ENCODE results near the gene IFIT5. TPM values are rescaled to one million over a fixed set of nuclear protein-coding genes. Genes with fewer than 3 reads are reported as not detected.
A peak's percentile ranks its signal among the peaks of the same experiment; 100 is the strongest.

IFIT5 gene
- total RNA-seq, 1 donor from 2014 or later, result 42.9 TPM

DNA sequence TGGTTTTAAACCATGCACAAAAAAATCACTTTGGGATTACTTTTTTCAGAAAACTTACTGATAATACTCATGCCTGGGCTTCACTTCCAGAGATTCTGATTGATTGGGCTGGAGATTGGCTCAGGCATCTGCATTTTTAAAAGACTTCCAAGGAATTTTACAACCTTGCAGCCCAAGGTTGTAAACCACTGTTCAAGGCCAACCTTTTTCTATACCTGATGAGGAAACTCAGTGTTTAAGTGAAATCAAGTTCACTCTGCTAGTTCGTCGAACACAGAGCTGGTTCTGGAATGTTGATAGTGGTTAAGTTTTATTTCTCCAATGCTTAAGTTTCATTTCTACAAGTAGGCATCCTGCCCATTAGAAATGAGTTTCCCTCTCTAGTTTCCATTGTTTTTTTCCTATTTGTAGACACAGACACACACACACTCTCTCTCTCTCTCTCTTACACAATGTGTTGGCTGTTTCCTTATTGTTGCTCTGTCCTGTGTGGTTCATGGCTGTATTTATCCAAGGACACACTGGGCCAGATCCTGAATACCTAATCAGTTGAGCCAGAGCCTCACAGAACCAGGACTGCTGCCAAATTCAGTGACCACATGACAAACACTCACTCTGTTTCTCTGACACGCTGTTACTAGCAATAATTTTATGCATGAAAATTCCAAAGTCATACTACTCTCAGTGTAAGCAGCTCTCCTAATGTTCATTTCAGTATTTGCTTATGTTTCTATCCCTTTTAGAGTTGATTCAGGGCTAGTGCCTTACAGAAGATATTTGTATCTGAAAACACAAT lies 40.3 kb upstream of the IFIT5 start:
- H3K4me1 Mint-ChIP-seq (ENCODE audit: low read depth, unreplicated experiment), result peaks cover 16% of the 10 kb centered on the region
- Histone ChIP-seq H3K79me2 (ENCODE audit: insufficient read depth, low read length) (no peaks in the 10 kb centered on the region), H3K27me3 (ENCODE audit: insufficient read depth, low read length) (peaks cover 3% of the 10 kb centered on the region), H2AFZ (ENCODE audit: low read depth, low read length) (peak overlapping the region; percentile 8), H3K4me3 (ENCODE audit: insufficient read depth, low read depth, low read length) (no peak overlapping the region), H3K36me3 (ENCODE audit: insufficient read depth, low read length) (no peaks in the 10 kb centered on the region), H3K9ac (ENCODE audit: low read length) (peak overlapping the region; percentile 19), H3K9me3 (ENCODE audit: insufficient read depth, low read depth, low read length) (no peaks in the 10 kb centered on the region), H4K20me1 (ENCODE audit: insufficient read depth, low read length) (no peaks in the 10 kb centered on the region), H3K4me2 (ENCODE audit: low read length) (peak overlapping the region; percentile 44), H3K4me1 (ENCODE audit: insufficient read depth, low read length) (peaks cover 16% of the 10 kb centered on the region), H3K27ac (ENCODE audit: low read depth, low read length) (peak overlapping the region; percentile 32)
- H3K27ac Mint-ChIP-seq (ENCODE audit: unreplicated experiment), result no peak overlapping the region
- no peaks in the 10 kb centered on the region for H3K36me3 Mint-ChIP-seq (ENCODE audit: low read depth, unreplicated experiment)
- no peak for TF ChIP-seq EZH2 (IDR thresholded peaks at IDR 0.05; ENCODE audit: insufficient read depth, low read length)
- TF ChIP-seq, protein P1, sequence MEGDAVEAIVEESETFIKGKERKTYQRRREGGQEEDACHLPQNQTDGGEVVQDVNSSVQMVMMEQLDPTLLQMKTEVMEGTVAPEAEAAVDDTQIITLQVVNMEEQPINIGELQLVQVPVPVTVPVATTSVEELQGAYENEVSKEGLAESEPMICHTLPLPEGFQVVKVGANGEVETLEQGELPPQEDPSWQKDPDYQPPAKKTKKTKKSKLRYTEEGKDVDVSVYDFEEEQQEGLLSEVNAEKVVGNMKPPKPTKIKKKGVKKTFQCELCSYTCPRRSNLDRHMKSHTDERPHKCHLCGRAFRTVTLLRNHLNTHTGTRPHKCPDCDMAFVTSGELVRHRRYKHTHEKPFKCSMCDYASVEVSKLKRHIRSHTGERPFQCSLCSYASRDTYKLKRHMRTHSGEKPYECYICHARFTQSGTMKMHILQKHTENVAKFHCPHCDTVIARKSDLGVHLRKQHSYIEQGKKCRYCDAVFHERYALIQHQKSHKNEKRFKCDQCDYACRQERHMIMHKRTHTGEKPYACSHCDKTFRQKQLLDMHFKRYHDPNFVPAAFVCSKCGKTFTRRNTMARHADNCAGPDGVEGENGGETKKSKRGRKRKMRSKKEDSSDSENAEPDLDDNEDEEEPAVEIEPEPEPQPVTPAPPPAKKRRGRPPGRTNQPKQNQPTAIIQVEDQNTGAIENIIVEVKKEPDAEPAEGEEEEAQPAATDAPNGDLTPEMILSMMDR (IDR thresholded peaks at IDR 0.05; ENCODE audit: insufficient read depth, low read depth, low read length), result no peak
- FAIRE-seq, result peak; percentile 76
- DNase-seq (ENCODE audit: low read depth), result peak; percentile 96
- H3K4me3 Mint-ChIP-seq (ENCODE audit: unreplicated experiment), result no peak overlapping the region
- H3K27me3 Mint-ChIP-seq (ENCODE audit: low read depth, unreplicated experiment), result no peaks in the 10 kb centered on the region
- no peaks in the 10 kb centered on the region for H3K9me3 Mint-ChIP-seq (ENCODE audit: unreplicated experiment)

DNA sequence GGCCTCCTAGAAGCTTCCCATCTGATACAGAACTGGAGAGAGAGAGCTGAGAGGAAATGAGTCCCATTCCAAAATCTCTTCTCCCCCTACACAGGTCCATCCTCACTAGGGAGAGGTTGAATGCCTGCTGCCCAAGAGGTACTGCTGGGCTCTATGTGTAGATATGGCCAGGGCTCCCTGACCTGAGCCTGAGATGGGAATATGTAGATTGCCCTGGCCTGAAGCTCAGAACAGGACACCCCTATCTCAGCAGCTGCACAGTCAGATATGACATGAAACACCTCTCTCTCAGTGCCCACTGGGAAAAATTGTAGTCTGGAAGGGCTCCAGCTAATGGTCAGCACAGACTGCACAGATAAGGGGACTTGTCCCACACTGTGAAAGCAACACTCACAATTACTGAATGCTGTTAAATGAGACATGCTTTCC lies 39.6 kb upstream of the IFIT5 start:
- no peaks in the 10 kb centered on the region for H3K36me3 Mint-ChIP-seq (ENCODE audit: low read depth, unreplicated experiment)

More for the DNA sequence above, 39.6 kb upstream of the IFIT5 start:
- Histone ChIP-seq H3K4me3 (ENCODE audit: insufficient read depth, low read depth, low read length) (no peak overlapping the region), H3K9ac (ENCODE audit: low read length) (peak overlapping the region; percentile 19), H3K4me2 (ENCODE audit: low read length) (peak overlapping the region; percentile 44), H3K4me1 (ENCODE audit: insufficient read depth, low read length) (peaks cover 15% of the 10 kb centered on the region), H2AFZ (ENCODE audit: low read depth, low read length) (no peak overlapping the region), H3K27ac (ENCODE audit: low read depth, low read length) (peak overlapping the region; percentile 32), H3K27me3 (ENCODE audit: insufficient read depth, low read length) (peaks cover 3% of the 10 kb centered on the region), H4K20me1 (ENCODE audit: insufficient read depth, low read length) (no peaks in the 10 kb centered on the region), H3K79me2 (ENCODE audit: insufficient read depth, low read length) (no peaks in the 10 kb centered on the region), H3K9me3 (ENCODE audit: insufficient read depth, low read depth, low read length) (no peaks in the 10 kb centered on the region), H3K36me3 (ENCODE audit: insufficient read depth, low read length) (no peaks in the 10 kb centered on the region)
- Mint-ChIP-seq H3K27ac (ENCODE audit: unreplicated experiment) (no peak overlapping the region), H3K27me3 (ENCODE audit: low read depth, unreplicated experiment) (no peaks in the 10 kb centered on the region), H3K4me1 (ENCODE audit: low read depth, unreplicated experiment) (peaks cover 13% of the 10 kb centered on the region), H3K4me3 (ENCODE audit: unreplicated experiment) (no peak overlapping the region), H3K9me3 (ENCODE audit: unreplicated experiment) (no peaks in the 10 kb centered on the region)
- FAIRE-seq (no peak), DNase-seq (ENCODE audit: low read depth) (no peak)
- TF ChIP-seq EZH2 (IDR thresholded peaks at IDR 0.05; ENCODE audit: insufficient read depth, low read length), result no peak
- TF ChIP-seq, protein P1 (IDR thresholded peaks at IDR 0.05; ENCODE audit: insufficient read depth, low read depth, low read length), result no peak

Measured in astrocyte (in vitro differentiated cells and primary cell).